Measurements from ENCODE around the gene MPPED1. TPM values are rescaled to one million over a fixed set of nuclear protein-coding genes. Genes with fewer than 3 reads are reported as not detected.

The MPPED1 gene
- total RNA-seq, 1 donor from 2014 or later, result 0.37 TPM

DNA sequence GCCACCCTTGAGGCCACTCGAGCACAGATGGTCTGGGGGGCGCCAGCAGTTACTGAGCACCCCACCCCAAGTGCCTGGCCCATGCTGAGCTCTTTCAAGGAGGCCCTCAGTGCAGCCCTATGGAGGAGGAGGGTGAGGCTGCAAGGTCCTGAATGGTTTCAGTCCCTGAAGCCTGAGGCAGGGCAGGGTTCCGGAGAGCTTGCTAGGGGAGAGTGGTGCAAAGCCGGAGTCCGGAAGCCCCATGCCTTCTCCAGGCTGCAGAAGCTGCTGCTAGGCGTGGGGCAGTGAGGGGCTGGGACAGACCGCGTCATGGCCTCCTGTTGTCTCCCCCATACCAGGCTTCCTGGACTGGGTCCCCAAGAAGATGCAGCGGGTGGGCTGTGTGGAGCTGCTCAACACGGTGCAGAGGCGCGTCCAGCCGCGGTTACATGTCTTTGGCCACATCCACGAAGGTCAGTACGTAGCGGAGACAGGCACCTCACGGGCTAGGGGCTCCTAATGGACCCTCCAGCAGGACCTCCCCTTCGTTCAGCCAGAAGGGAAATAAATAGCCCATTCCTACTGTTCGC is 90.6 kb downstream of the MPPED1 start:
- no peaks in the 10 kb centered on the region for H3K4me1 Mint-ChIP-seq (ENCODE audit: low read depth, unreplicated experiment)
- no peak overlapping the region for H3K27ac Mint-ChIP-seq (ENCODE audit: unreplicated experiment)
- H3K9me3 Mint-ChIP-seq (ENCODE audit: unreplicated experiment), result peaks cover 3% of the 10 kb centered on the region
- no peak for DNase-seq
- H3K4me3 Mint-ChIP-seq (ENCODE audit: unreplicated experiment), result no peak overlapping the region
- no peaks in the 10 kb centered on the region for H3K27me3 Mint-ChIP-seq (ENCODE audit: unreplicated experiment)
- TF ChIP-seq, protein P1, sequence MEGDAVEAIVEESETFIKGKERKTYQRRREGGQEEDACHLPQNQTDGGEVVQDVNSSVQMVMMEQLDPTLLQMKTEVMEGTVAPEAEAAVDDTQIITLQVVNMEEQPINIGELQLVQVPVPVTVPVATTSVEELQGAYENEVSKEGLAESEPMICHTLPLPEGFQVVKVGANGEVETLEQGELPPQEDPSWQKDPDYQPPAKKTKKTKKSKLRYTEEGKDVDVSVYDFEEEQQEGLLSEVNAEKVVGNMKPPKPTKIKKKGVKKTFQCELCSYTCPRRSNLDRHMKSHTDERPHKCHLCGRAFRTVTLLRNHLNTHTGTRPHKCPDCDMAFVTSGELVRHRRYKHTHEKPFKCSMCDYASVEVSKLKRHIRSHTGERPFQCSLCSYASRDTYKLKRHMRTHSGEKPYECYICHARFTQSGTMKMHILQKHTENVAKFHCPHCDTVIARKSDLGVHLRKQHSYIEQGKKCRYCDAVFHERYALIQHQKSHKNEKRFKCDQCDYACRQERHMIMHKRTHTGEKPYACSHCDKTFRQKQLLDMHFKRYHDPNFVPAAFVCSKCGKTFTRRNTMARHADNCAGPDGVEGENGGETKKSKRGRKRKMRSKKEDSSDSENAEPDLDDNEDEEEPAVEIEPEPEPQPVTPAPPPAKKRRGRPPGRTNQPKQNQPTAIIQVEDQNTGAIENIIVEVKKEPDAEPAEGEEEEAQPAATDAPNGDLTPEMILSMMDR (IDR thresholded peaks at IDR 0.05; ENCODE audit: partially characterized antibody, unreplicated experiment), result no peak
- no peaks in the 10 kb centered on the region for H3K36me3 Mint-ChIP-seq (ENCODE audit: unreplicated experiment)

DNA sequence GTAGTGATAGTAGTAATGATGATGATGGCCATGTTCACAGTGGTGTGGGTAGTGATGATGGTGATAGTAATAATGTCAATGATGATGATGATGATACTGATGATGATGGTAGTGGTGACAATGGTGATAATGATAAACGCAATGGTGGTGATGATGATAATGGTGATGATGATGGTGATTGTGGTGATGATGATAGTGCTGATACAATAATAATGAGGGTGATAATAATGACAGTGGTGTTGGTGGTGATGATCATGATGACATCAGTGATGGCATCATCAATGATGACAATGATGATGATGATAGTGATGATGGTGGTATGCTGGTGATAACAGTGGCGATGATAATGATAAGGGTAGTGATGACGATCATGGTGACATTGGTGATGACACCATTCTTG is 92.3 kb downstream of the MPPED1 start:
- TF ChIP-seq, protein P1 (IDR thresholded peaks at IDR 0.05; ENCODE audit: partially characterized antibody, unreplicated experiment), result no peak
- peaks cover 2% of the 10 kb centered on the region for H3K9me3 Mint-ChIP-seq (ENCODE audit: unreplicated experiment)
- no peaks in the 10 kb centered on the region for H3K36me3 Mint-ChIP-seq (ENCODE audit: unreplicated experiment)
- H3K4me3 Mint-ChIP-seq (ENCODE audit: unreplicated experiment), result no peak overlapping the region
- H3K27ac Mint-ChIP-seq (ENCODE audit: unreplicated experiment), result no peak overlapping the region
- no peak for DNase-seq
- H3K27me3 Mint-ChIP-seq (ENCODE audit: unreplicated experiment), result no peaks in the 10 kb centered on the region
- H3K4me1 Mint-ChIP-seq (ENCODE audit: low read depth, unreplicated experiment), result no peaks in the 10 kb centered on the region

DNA sequence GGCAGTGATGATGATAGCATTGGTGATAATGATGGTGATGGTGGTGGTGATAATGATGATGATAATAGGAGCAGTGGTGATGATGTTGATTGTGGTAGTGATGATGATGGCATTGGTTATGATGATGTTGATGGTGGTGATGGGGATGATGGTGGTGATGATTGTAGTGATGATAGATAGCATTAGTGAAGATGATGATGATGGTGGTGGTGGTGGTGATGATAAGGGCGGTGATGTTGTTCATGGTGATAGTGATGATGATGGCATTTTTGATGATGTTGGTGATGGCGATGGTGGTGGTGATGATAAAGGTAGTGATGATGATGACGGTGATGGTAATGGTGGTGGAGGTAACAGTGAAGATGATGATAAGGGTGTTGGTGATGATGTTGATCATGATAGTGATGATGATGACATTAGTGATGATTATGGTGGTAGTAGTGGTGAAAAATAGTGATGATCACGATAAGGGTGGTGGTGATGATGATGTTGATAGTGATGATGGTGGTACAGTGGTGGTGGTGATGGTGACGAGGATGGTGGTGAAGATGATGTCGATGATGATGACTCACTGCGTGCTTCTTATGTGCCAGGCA is 93.0 kb downstream of the MPPED1 start:
- peaks cover 4% of the 10 kb centered on the region for H3K9me3 Mint-ChIP-seq (ENCODE audit: unreplicated experiment)
- no peaks in the 10 kb centered on the region for H3K36me3 Mint-ChIP-seq (ENCODE audit: unreplicated experiment)
- H3K27me3 Mint-ChIP-seq (ENCODE audit: unreplicated experiment), result no peaks in the 10 kb centered on the region
- no peaks in the 10 kb centered on the region for H3K4me1 Mint-ChIP-seq (ENCODE audit: low read depth, unreplicated experiment)
- no peak for DNase-seq
- no peak overlapping the region for H3K4me3 Mint-ChIP-seq (ENCODE audit: unreplicated experiment)
- H3K27ac Mint-ChIP-seq (ENCODE audit: unreplicated experiment), result no peak overlapping the region
- TF ChIP-seq, protein P1 (IDR thresholded peaks at IDR 0.05; ENCODE audit: partially characterized antibody, unreplicated experiment), result no peak

DNA sequence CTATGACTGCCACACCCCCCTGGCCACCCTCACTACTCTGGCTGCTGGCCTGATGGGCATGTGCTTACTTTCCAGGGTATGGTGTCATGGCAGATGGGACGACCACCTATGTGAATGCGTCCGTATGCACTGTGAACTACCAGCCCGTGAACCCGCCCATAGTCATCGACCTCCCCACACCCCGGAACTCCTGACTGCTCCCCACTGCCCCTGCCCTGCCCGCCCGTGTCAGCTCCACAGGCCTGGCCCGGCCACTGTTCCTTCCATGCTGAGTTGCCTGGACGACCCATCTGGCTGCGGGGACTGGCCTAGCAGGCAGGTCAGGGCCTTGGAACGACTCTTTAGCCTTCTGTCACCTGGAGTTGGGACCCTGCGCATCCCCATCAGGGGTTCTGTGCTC is 93.6 kb downstream of the MPPED1 start:
- Mint-ChIP-seq H3K9me3 (ENCODE audit: unreplicated experiment) (peaks cover 4% of the 10 kb centered on the region), H3K27me3 (ENCODE audit: unreplicated experiment) (no peaks in the 10 kb centered on the region), H3K27ac (ENCODE audit: unreplicated experiment) (no peak overlapping the region), H3K4me1 (ENCODE audit: low read depth, unreplicated experiment) (no peaks in the 10 kb centered on the region), H3K4me3 (ENCODE audit: unreplicated experiment) (no peak overlapping the region), H3K36me3 (ENCODE audit: unreplicated experiment) (no peaks in the 10 kb centered on the region)
- TF ChIP-seq, protein P1 (IDR thresholded peaks at IDR 0.05; ENCODE audit: partially characterized antibody, unreplicated experiment), result no peak
- DNase-seq, result no peak

DNA sequence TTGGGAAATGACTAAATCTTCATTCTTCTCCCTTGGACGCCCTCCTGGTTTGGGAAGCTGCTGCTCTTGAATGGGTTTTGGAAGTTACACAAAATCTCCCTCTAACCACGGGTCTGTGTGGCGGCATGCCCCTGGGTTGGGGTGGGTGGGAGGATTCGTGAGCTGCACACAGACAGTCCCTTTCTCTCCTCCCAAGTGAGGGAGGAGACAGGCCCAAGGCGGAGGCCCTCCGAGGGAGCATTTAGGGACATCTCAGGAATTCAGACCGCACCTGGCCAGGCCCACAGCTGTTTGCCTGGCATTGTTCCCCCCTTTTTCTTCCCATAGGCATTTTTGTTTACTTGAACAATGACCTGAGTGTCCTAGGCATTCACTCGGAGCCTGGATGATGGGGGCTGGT is 94.1 kb downstream of the MPPED1 start:
- Mint-ChIP-seq H3K27me3 (ENCODE audit: unreplicated experiment) (no peaks in the 10 kb centered on the region), H3K9me3 (ENCODE audit: unreplicated experiment) (peaks cover 4% of the 10 kb centered on the region), H3K27ac (ENCODE audit: unreplicated experiment) (no peak overlapping the region), H3K36me3 (ENCODE audit: unreplicated experiment) (no peaks in the 10 kb centered on the region), H3K4me3 (ENCODE audit: unreplicated experiment) (no peak overlapping the region), H3K4me1 (ENCODE audit: low read depth, unreplicated experiment) (no peaks in the 10 kb centered on the region)
- TF ChIP-seq, protein P1 (IDR thresholded peaks at IDR 0.05; ENCODE audit: partially characterized antibody, unreplicated experiment), result no peak
- no peak for DNase-seq
